Measurements from ENCODE around the gene LHB. TPM values are rescaled to one million over a fixed set of nuclear protein-coding genes. Genes with fewer than 3 reads are reported as not detected.
A peak's percentile ranks its signal among the peaks of the same experiment; 100 is the strongest.

Gene LHB
- total and polyA plus RNA-seq, 2 donors (not counting 3 experiments of a cell fraction or from before 2014, with no cell fraction given) = 1.3 TPM; not detected in 1

DNA sequence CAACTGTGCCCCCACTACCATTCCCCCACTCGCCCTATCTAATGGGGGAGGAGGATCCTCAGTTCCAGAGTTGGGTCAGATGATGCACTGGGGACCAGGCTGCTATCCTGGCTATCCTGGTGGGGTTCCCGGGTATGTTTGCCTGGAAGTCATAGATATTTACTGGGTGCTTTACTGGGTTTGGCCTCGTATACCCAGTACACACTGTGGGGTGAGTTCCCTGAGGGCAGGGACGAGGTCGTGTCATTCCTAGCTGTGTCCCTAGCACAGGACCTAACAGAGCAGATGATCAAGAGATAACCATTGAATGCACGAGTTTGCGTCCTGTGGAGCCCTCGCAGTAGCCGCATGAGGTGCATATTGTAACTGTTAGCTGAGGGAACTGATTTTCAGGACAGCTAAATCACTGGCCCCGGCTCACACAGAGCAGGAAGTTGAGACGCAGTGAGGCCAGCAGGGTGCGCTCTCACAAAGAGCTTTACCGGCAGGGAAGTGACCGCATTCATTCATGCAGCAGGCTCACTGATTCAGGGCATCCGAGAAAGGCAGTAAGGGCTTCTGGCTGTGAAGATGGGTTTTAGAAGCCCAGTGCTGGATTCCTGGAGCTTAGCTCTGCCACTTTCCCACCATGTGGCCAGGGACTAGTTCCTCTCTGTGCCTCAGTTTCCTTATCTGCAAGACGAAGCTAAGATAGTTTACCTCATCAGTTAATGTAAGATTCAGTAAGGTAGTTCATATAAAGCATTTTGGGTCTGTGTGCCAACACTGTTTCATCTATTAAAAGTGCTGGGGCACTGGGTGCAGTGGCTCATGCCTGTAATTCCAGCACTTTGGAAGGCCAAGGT is 17.2 kb downstream of the LHB start:
- no TSS peak for BruUV-seq (replicated peaks)
- Histone ChIP-seq H3K4me1 (ENCODE audit: control insufficient read depth, extremely low read depth, insufficient read depth, low read length) (peaks cover under 1% of the 10 kb centered on the region), H3K4me3 (replicated peaks in 1 of 3; ENCODE audit: insufficient read depth in 1 of 3, low read depth in 1 of 3, low read length in 3 of 3) (no peak overlapping the region), H4K20me1 (replicated peaks; ENCODE audit: control insufficient read depth, extremely low read depth, insufficient read depth, low read length) (no peaks in the 10 kb centered on the region), H3K9ac (replicated peaks; ENCODE audit: extremely low read depth, insufficient read depth, low read length) (no peak overlapping the region), H3K9me3 (replicated peaks; ENCODE audit: control insufficient read depth, insufficient read depth, low read length) (no peaks in the 10 kb centered on the region), H3K27ac (ENCODE audit: insufficient read depth, low read depth, low read length) (no peak overlapping the region), H3K79me2 (ENCODE audit: control insufficient read depth, insufficient read depth, low read length) (peaks cover 29% of the 10 kb centered on the region), H2AFZ (ENCODE audit: low read depth, low read length) (no peak overlapping the region), H3K4me2 (ENCODE audit: insufficient read depth, low read length) (no peak overlapping the region), H3K36me3 (ENCODE audit: control insufficient read depth in 2 of 2, extremely low read depth in 1 of 2, insufficient read depth in 2 of 2, low read length in 2 of 2) (peaks cover 4 to 7% of the 10 kb centered on the region in 2 experiments), H3K9me1 (replicated peaks; ENCODE audit: control insufficient read depth, extremely low read depth, insufficient read depth, low read length) (no peaks in the 10 kb centered on the region), H3K27me3 (ENCODE audit: control insufficient read depth in 2 of 2, insufficient read depth in 2 of 2, low read length in 2 of 2) (no peaks in the 10 kb centered on the region)
- no peak for TF ChIP-seq POLR2AphosphoS5 (IDR thresholded peaks at IDR 0.05; ENCODE audit: insufficient read depth, low read depth, low read length)
- no peak for TF ChIP-seq MYC (IDR thresholded peaks at IDR 0.05; ENCODE audit: low read depth, low read length)
- TF ChIP-seq, protein P1, sequence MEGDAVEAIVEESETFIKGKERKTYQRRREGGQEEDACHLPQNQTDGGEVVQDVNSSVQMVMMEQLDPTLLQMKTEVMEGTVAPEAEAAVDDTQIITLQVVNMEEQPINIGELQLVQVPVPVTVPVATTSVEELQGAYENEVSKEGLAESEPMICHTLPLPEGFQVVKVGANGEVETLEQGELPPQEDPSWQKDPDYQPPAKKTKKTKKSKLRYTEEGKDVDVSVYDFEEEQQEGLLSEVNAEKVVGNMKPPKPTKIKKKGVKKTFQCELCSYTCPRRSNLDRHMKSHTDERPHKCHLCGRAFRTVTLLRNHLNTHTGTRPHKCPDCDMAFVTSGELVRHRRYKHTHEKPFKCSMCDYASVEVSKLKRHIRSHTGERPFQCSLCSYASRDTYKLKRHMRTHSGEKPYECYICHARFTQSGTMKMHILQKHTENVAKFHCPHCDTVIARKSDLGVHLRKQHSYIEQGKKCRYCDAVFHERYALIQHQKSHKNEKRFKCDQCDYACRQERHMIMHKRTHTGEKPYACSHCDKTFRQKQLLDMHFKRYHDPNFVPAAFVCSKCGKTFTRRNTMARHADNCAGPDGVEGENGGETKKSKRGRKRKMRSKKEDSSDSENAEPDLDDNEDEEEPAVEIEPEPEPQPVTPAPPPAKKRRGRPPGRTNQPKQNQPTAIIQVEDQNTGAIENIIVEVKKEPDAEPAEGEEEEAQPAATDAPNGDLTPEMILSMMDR (IDR thresholded peaks at IDR 0.05; ENCODE audit: extremely low read depth in 1 of 2, insufficient read depth in 1 of 2, low read depth in 1 of 2, low read length in 2 of 2) = peak; percentile 75 to 85
- TF ChIP-seq, protein P2, sequence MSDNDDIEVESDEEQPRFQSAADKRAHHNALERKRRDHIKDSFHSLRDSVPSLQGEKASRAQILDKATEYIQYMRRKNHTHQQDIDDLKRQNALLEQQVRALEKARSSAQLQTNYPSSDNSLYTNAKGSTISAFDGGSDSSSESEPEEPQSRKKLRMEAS (IDR thresholded peaks at IDR 0.05; ENCODE audit: insufficient read depth, insufficient read length) = no peak
- TF ChIP-seq EZH2 (IDR thresholded peaks at IDR 0.05; ENCODE audit: borderline replicate concordance, low read depth, low read length, severe bottlenecking) = no peak
- no peak for TF ChIP-seq GATA2 (IDR thresholded peaks at IDR 0.05; ENCODE audit: insufficient read depth, insufficient read length, low read depth, low read length)
- TF ChIP-seq FOS (IDR thresholded peaks at IDR 0.05; ENCODE audit: borderline replicate concordance, insufficient read depth, low read length) = no peak
- intact Hi-C loops (cut with micrococcal nuclease) (loop anchor here (1.0 to 10.0 kb wide), 4 partner anchors 75 to 365 kb away; partner anchors contain the start of genes DBP, HRC and TRPM4), dilution Hi-C loops (cut with MboI; ENCODE audit: extremely low pct_ligation_motif_present, low sequenced_read_pairs) (no loop called here)
- ChIA-PET POLR2A (no interaction called here), CTCF (interaction anchor here (0.6 to 2.2 kb wide), 37 partner anchors 11 to 256 kb away, joined by 3 to 59 read pairs (median 4); partner anchors contain the start of genes CGB7, LHB and NTF4)
- FAIRE-seq (peak; percentile 87), DNase-seq (ENCODE audit: low read depth, low spot score) (peak; percentile 64)
